Ishikawa (cell line): Measurements from ENCODE around the gene RFFL.
A peak's percentile ranks its signal among the peaks of the same experiment; 100 is the strongest.

Source experiments
- CEBPB ChIP-seq: IDR thresholded peaks from 2 replicates; pipeline ENCODE4 v1.6.1; 2012
- CREB1 ChIP-seq: IDR thresholded peaks from 2 replicates; pipeline ENCODE4 v1.6.1; 2012; ENCODE audit warnings: low read depth
- EGR1 ChIP-seq: IDR thresholded peaks from 2 replicates; pipeline ENCODE4 v1.6.1; 2012
- EP300 ChIP-seq: IDR thresholded peaks from 2 replicates; pipeline ENCODE4 v1.6.1; 2012; ENCODE audit warnings: borderline replicate concordance
- FOXM1 ChIP-seq: IDR thresholded peaks from 2 replicates; pipeline ENCODE4 v1.6.1; 2012; ENCODE audit warnings: low read depth, borderline replicate concordance
- MAX ChIP-seq: IDR thresholded peaks from 2 replicates; pipeline ENCODE4 v1.6.1; 2012
- NFIC ChIP-seq: IDR thresholded peaks from 2 replicates; pipeline ENCODE4 v1.6.1; 2012
- RAD21 ChIP-seq: IDR thresholded peaks from 2 replicates; pipeline ENCODE4 v1.6.1; 2012; ENCODE audit warnings: low read depth
- REST ChIP-seq: IDR thresholded peaks from 2 replicates; pipeline ENCODE4 v1.6.1; 2012; ENCODE audit warnings: low read depth, mild to moderate bottlenecking
- TAF1 ChIP-seq: IDR thresholded peaks from 2 replicates; pipeline ENCODE4 v1.6.1; 2012; ENCODE audit warnings: low read depth, mild to moderate bottlenecking
- TCF12 ChIP-seq: IDR thresholded peaks from 2 replicates; pipeline ENCODE4 v1.6.1; 2012; ENCODE audit warnings: low read depth
- TEAD4 ChIP-seq: IDR thresholded peaks from 2 replicates; pipeline ENCODE4 v1.6.1; 2012
- USF1 ChIP-seq: IDR thresholded peaks from 2 replicates; pipeline ENCODE4 v1.6.1; 2012
- YY1 ChIP-seq: IDR thresholded peaks from 2 replicates; pipeline ENCODE4 v1.6.1; 2012; ENCODE audit warnings: low read depth
- ZBTB7A ChIP-seq: IDR thresholded peaks from 2 replicates; pipeline ENCODE4 v1.6.1; 2012; ENCODE audit warnings: low read depth

The RFFL gene

GRCh38 chr17:35063514-35064223, at the start of gene RFFL:
Gene RFFL (minus strand): TSS chr17:35063707. CDS start chr17:35026553, 37,154 bp downstream.
- TF ChIP-seq USF1: 0 out of 2 replicates have a peak, but pooled peaks have one; percentile 10
- no peak for TF ChIP-seq CREB1
- peak; percentile 62 for TF ChIP-seq FOXM1
- TF ChIP-seq MAX: 0 out of 2 replicates have a peak, but pooled peaks have one; percentile 44
- TF ChIP-seq EP300: peak; percentile 82
- TF ChIP-seq EGR1: no peak
- peak; percentile 42 for TF ChIP-seq RAD21
- TF ChIP-seq TCF12: peak; percentile 77
- no peak for TF ChIP-seq ZBTB7A
- TF ChIP-seq REST: no peak
- TF ChIP-seq TEAD4: peak; percentile 62
- TF ChIP-seq NFIC: 0 out of 2 replicates have a peak, but pooled peaks have one; percentile 29
- peak; percentile 98 for TF ChIP-seq CEBPB
- peak; percentile 63; the same call in 1 of the 2 replicates for TF ChIP-seq YY1
- no peak for TF ChIP-seq TAF1

GRCh38 chr17:35104844-35105450, 41.4 kb upstream of the RFFL start:
- no peak for TF ChIP-seq MAX
- no peak for TF ChIP-seq NFIC
- no peak for TF ChIP-seq ZBTB7A
- no peak for TF ChIP-seq EGR1
- no peak for TF ChIP-seq CREB1

GRCh38 chr17:35103271-35103670, 39.8 kb upstream of the RFFL start:
- no peak for TF ChIP-seq RAD21
- TF ChIP-seq ZBTB7A: no peak
- TF ChIP-seq CREB1: no peak
- no peak for TF ChIP-seq YY1
- TF ChIP-seq FOXM1: no peak

GRCh38 chr17:35101725-35102124, 38.2 kb upstream of the RFFL start:
- TF ChIP-seq TCF12 (no peak), NFIC (no peak), CEBPB (no peak)

GRCh38 chr17:35101036-35101435, 37.5 kb upstream of the RFFL start:
- no peak for TF ChIP-seq REST
- TF ChIP-seq RAD21: no peak

GRCh38 chr17:35099908-35100307, 36.4 kb upstream of the RFFL start:
- TF ChIP-seq NFIC (no peak), CREB1 (no peak), MAX (no peak), USF1 (no peak), RAD21 (no peak)
